Fibroblast of lung (primary cell): Measurements from ENCODE around the gene TRAPPC12. TPM values are rescaled to one million over a fixed set of nuclear protein-coding genes. Genes with fewer than 3 reads are reported as not detected.

Source experiments
- DNase-seq, 2 donors: peaks; one replicate each; pipeline versions ENCODE4 v3.0.0 to v3.0.0-alpha.2; 2010; ENCODE audit warnings: low read depth in 2 of 2
- H2AFZ ChIP-seq: 2 replicates; pipeline ENCODE4 v1.5.1; 2012; ENCODE audit warnings: low read length, control low read depth, inconsistent platforms
- H3K27ac ChIP-seq: 2 replicates; pipeline ENCODE4 v1.5.1; 2011; ENCODE audit warnings: low read length, control low read depth; ENCODE audit not compliant: insufficient read depth
- H3K27me3 ChIP-seq: 2 replicates; pipeline ENCODE4 v1.5.1; 2011; ENCODE audit warnings: mild to moderate bottlenecking, low read length; ENCODE audit not compliant: control insufficient read depth, insufficient read depth
- H3K36me3 ChIP-seq: 2 replicates; pipeline ENCODE4 v1.5.1; 2011; ENCODE audit warnings: low read length; ENCODE audit not compliant: control insufficient read depth, insufficient read depth
- H3K4me1 ChIP-seq: 2 replicates; pipeline ENCODE4 v1.5.1; 2011; ENCODE audit warnings: low read length; ENCODE audit not compliant: control insufficient read depth, insufficient read depth; ENCODE audit errors: extremely low read depth
- H3K4me2 ChIP-seq: 2 replicates; pipeline ENCODE4 v1.5.1; 2011; ENCODE audit warnings: low read length, control low read depth; ENCODE audit not compliant: insufficient read depth; ENCODE audit errors: extremely low read depth
- H3K4me3 ChIP-seq, 4 experiments: fragments of 200-600 bp in 1 of 4; sonication (generic) in 1 of 4; replicated peaks in 1 of 4; 2 replicates each; pipeline ENCODE4 v1.5.1; 2011 to 2016; ENCODE audit warnings: low read length in 4 of 4, low read depth in 3 of 4, mild to moderate bottlenecking in 3 of 4, control low read depth in 2 of 4, inconsistent platforms in 1 of 4, mixed read lengths in 1 of 4; ENCODE audit not compliant: insufficient read depth in 1 of 4; ENCODE audit errors: control extremely low read depth in 1 of 4
- H3K79me2 ChIP-seq: 2 replicates; pipeline ENCODE4 v1.5.1; 2012; ENCODE audit warnings: mild to moderate bottlenecking, low read length, inconsistent platforms; ENCODE audit not compliant: control insufficient read depth, insufficient read depth
- H3K9ac ChIP-seq: 2 replicates; pipeline ENCODE4 v1.5.1; 2011; ENCODE audit warnings: mild to moderate bottlenecking, low read length, control low read depth; ENCODE audit not compliant: insufficient read depth
- H3K9me3 ChIP-seq: 2 replicates; pipeline ENCODE4 v1.5.1; 2012; ENCODE audit warnings: low read depth, low read length; ENCODE audit not compliant: control insufficient read depth, insufficient read depth
- H4K20me1 ChIP-seq: 2 replicates; pipeline ENCODE4 v1.5.1; 2011; ENCODE audit warnings: low read length; ENCODE audit not compliant: control insufficient read depth, insufficient read depth; ENCODE audit errors: extremely low read depth
- CTCF ChIP-seq, 2 donors: IDR thresholded peaks in 1 of 2; conservative IDR thresholded peaks in 1 of 2; 1 replicate in 1 of 2; 2 replicates in 1 of 2; pipeline ENCODE4 v1.5.1; 2011 to 2012; ENCODE audit warnings: low read length in 2 of 2, control low read depth in 1 of 2, inconsistent platforms in 1 of 2, low read depth in 1 of 2, mild to moderate bottlenecking in 1 of 2
- EZH2 ChIP-seq: IDR thresholded peaks from 2 replicates; pipeline ENCODE4 v1.5.1; 2012; ENCODE audit warnings: low read length, control low read depth, mild to moderate bottlenecking; ENCODE audit errors: missing control alignments
- polyA plus RNA-seq, 2 donors: library from polyadenylated mRNA; depleted of rRNA in 1 of 2; stranded (reverse) in 1 of 2; unstranded in 1 of 2; fragments of >200 nt; gene quantifications; 2 replicates each; pipeline ENCODE4 v1.2.1, GENCODE V29; 2011 to 2012; ENCODE audit warnings: missing spikeins in 1 of 2
- total RNA-seq: library from RNA; depleted of rRNA; stranded (reverse); fragments of >200 nt; gene quantifications from 2 replicates; pipeline ENCODE4 v1.2.1, GENCODE V29; 2014

TRAPPC12 gene
- total and polyA plus RNA-seq, 2 donors (not counting 1 experiment from before 2014, with no cell fraction given): 33.7 to 53.2 TPM

DNA sequence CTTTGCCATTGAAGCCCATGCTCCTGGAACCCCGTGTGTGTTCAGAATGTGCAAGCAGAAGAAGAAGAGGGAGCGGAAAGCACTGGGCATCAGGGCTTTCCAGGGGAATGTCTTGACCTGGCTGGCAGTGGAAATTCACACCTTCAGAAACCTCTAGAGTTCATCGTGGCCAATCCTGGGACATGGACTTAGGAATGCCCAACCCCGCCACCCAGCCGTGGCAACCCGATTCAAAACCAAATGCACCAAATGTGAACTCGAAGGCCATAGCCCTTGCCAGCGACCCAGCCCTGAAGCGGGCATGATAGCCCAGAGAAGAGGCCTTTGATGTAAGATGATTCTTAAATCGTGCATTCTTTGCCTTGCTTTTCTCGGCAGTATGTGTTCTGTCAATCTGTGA, 70.4 kb downstream of the TRAPPC12 start:
- H3K27me3 ChIP-seq: no peaks in the 10 kb centered on the region

GRCh38 chr2:3450385-3451010, 71.0 kb downstream of the TRAPPC12 start:
- Histone ChIP-seq H3K36me3 (peaks cover 2% of the 10 kb centered on the region), H3K4me2 (no peak overlapping the region), H3K4me1 (peaks cover 3% of the 10 kb centered on the region), H3K79me2 (no peaks in the 10 kb centered on the region), H3K9ac (no peak overlapping the region), H3K9me3 (no peaks in the 10 kb centered on the region), H3K4me3 (no peak overlapping the region), H2AFZ (no peak overlapping the region), H3K27me3 (no peaks in the 10 kb centered on the region), H3K27ac (no peak overlapping the region), H4K20me1 (no peaks in the 10 kb centered on the region)
- TF ChIP-seq CTCF (conservative IDR thresholded peaks at IDR 0.05 in 1 of 2, IDR thresholded peaks at IDR 0.05 in 1 of 2; ENCODE audit: low read depth in 1 of 2, low read length in 2 of 2) (no peak), EZH2 (no peak)
- no peak for DNase-seq

More for the DNA sequence above, 70.4 kb downstream of the TRAPPC12 start:
- Histone ChIP-seq H3K9me3 (no peaks in the 10 kb centered on the region), H3K79me2 (no peaks in the 10 kb centered on the region), H4K20me1 (no peaks in the 10 kb centered on the region), H3K9ac (no peak overlapping the region), H3K27ac (no peak overlapping the region), H3K4me1 (peaks cover 3% of the 10 kb centered on the region), H3K4me3 (no peak overlapping the region), H3K4me2 (no peak overlapping the region), H2AFZ (no peak overlapping the region), H3K36me3 (peaks cover 2% of the 10 kb centered on the region)
- no peak for DNase-seq
- TF ChIP-seq EZH2 (no peak), CTCF (conservative IDR thresholded peaks at IDR 0.05 in 1 of 2, IDR thresholded peaks at IDR 0.05 in 1 of 2; ENCODE audit: low read depth in 1 of 2, low read length in 2 of 2) (no peak)

- no peak overlapping the region for H2AFZ ChIP-seq
- H3K9me3 ChIP-seq: no peaks in the 10 kb centered on the region
- DNase-seq: no peak
- no peaks in the 10 kb centered on the region for H4K20me1 ChIP-seq
- H3K27ac ChIP-seq: no peak overlapping the region
- no peak overlapping the region for H3K4me2 ChIP-seq
- H3K9ac ChIP-seq: no peak overlapping the region
- H3K79me2 ChIP-seq: no peaks in the 10 kb centered on the region
- no peak for TF ChIP-seq CTCF (conservative IDR thresholded peaks at IDR 0.05 in 1 of 2, IDR thresholded peaks at IDR 0.05 in 1 of 2; ENCODE audit: low read depth in 1 of 2, low read length in 2 of 2)
- TF ChIP-seq EZH2: no peak
- H3K4me3 ChIP-seq: no peak overlapping the region
- H3K4me1 ChIP-seq: peaks cover 3% of the 10 kb centered on the region
- H3K36me3 ChIP-seq: peaks cover 2% of the 10 kb centered on the region
- no peaks in the 10 kb centered on the region for H3K27me3 ChIP-seq
These were observed 71.7 kb downstream of the TRAPPC12 start for GRCh38 chr2:3451169-3451568.
